Breast epithelium (tissue), 4 donors: Measurements from ENCODE around the gene RPP25. TPM values are rescaled to one million over a fixed set of nuclear protein-coding genes. Genes with fewer than 3 reads are reported as not detected.
A peak's percentile ranks its signal among the peaks of the same experiment; 100 is the strongest.
"Not testable (repeated sequence)": the region's sequence is repeated elsewhere in the genome, so short reads cannot be mapped to it uniquely, and the experiment has no call there.

Source experiments
- DNase-seq, 2 donors: peaks; one replicate each; pipeline ENCODE4 v3.0.0-alpha.2; 2019; ENCODE audit warnings: low spot score in 2 of 2
- H3K27ac ChIP-seq, 2 donors: fragments of 200-600 bp; sonication (generic) in 1 of 2; one replicate each; pipeline ENCODE4 v1.5.1; 2016 to 2019; ENCODE audit warnings: mild to moderate bottlenecking in 1 of 2
- H3K27me3 ChIP-seq, 2 donors: fragments of 200-600 bp; sonication (generic) in 1 of 2; one replicate each; pipeline versions ENCODE4 v1.5.1 to v1.6.0; 2017 to 2019; ENCODE audit warnings: control low read depth in 1 of 2, mild to moderate bottlenecking in 1 of 2
- H3K36me3 ChIP-seq: fragments of 200-600 bp; one replicate; pipeline ENCODE4 v1.5.1; 2019
- H3K4me1 ChIP-seq, 2 donors: fragments of 200-600 bp; sonication (generic); one replicate each; pipeline ENCODE4 v1.5.1; 2016 to 2019; ENCODE audit warnings: control low read depth in 1 of 2
- H3K4me3 ChIP-seq, 3 donors: fragments of 200-600 bp; sonication (generic); 1 replicate in 2 of 3; 2 replicates in 1 of 3; pipeline ENCODE4 v1.5.1; 2016 to 2019; ENCODE audit warnings: mild to moderate bottlenecking in 3 of 3, moderate library complexity in 2 of 3
- H3K9me3 ChIP-seq, 2 donors: fragments of 200-600 bp; sonication (generic) in 1 of 2; one replicate each; pipeline ENCODE4 v1.5.1; 2016 to 2019; ENCODE audit warnings: control low read depth in 1 of 2
- POLR2A ChIP-seq: fragments of 450-650 bp; IDR thresholded peaks from one replicate; pipeline ENCODE4 v1.6.1; 2016; ENCODE audit warnings: antibody characterized with exemption, mild to moderate bottlenecking, moderate library complexity
- POLR2AphosphoS5 ChIP-seq, 3 donors: sonication (generic); formaldehyde crosslinking; IDR thresholded peaks; one replicate each; pipeline ENCODE4 v1.6.1; 2017; ENCODE audit warnings: antibody characterized with exemption in 3 of 3
- intact Hi-C: fragments of 100-400 bp; cut with DNase I; formaldehyde crosslinking; loops from one replicate; pipeline ENCODE4 v1.15.1; 2023; ENCODE audit warnings: low total_unique reads
- total RNA-seq, 3 donors: library from RNA; depleted of rRNA; stranded (reverse); fragments of >200 nt; gene quantifications; one replicate each; pipeline ENCODE4 v1.1.0, GENCODE V29; 2016
- TF ChIP-seq, protein P1 (sequence below), 3 donors: fragments of 450-650 bp; IDR thresholded peaks; one replicate each; pipeline ENCODE4 v1.5.1; 2016 to 2017; ENCODE audit warnings: antibody characterized with exemption in 3 of 3, mild to moderate bottlenecking in 3 of 3, moderate library complexity in 3 of 3

Gene RPP25
- total RNA-seq, 3 donors from 2014 or later, result 7.6 to 17.1 (median 13.1) TPM

DNA sequence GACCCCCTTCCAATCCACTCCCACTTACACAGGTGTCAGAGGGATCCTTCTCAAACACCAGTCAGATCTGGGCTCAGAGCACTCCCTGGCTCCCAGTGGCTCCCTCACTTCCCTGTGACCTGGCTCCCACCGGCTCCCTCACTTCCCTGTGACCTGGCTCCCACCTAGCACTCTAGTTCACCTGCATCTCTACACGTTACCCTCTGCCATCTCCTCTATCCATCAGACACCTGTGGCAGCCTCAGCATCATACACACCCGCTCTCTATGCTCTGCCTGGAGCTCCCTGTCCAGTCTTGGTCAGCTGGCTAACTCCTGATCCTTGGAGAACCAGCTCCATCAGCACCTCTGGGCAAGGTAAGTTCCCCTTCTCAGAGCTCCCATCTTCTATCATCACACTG, 5.6 kb downstream of the RPP25 start:
- no peak for DNase-seq
- H3K4me3 ChIP-seq, result no peak overlapping the region
- H3K9me3 ChIP-seq, result no peaks in the 10 kb centered on the region
- no peak overlapping the region for H3K27ac ChIP-seq
- peaks cover 0 to 10% of the 10 kb centered on the region in 2 donors for H3K4me1 ChIP-seq
- TF ChIP-seq, protein P1, sequence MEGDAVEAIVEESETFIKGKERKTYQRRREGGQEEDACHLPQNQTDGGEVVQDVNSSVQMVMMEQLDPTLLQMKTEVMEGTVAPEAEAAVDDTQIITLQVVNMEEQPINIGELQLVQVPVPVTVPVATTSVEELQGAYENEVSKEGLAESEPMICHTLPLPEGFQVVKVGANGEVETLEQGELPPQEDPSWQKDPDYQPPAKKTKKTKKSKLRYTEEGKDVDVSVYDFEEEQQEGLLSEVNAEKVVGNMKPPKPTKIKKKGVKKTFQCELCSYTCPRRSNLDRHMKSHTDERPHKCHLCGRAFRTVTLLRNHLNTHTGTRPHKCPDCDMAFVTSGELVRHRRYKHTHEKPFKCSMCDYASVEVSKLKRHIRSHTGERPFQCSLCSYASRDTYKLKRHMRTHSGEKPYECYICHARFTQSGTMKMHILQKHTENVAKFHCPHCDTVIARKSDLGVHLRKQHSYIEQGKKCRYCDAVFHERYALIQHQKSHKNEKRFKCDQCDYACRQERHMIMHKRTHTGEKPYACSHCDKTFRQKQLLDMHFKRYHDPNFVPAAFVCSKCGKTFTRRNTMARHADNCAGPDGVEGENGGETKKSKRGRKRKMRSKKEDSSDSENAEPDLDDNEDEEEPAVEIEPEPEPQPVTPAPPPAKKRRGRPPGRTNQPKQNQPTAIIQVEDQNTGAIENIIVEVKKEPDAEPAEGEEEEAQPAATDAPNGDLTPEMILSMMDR (IDR thresholded peaks at IDR 0.05), result no peak
- TF ChIP-seq POLR2AphosphoS5 (IDR thresholded peaks at IDR 0.05) (no peak), POLR2A (no peak)
- no peaks in the 10 kb centered on the region for H3K27me3 ChIP-seq
- no peaks in the 10 kb centered on the region for H3K36me3 ChIP-seq
- intact Hi-C loops, result loop anchor here (10.0 kb wide), 1 partner anchor 176 kb away; no protein-coding TSS in a partner anchor

DNA sequence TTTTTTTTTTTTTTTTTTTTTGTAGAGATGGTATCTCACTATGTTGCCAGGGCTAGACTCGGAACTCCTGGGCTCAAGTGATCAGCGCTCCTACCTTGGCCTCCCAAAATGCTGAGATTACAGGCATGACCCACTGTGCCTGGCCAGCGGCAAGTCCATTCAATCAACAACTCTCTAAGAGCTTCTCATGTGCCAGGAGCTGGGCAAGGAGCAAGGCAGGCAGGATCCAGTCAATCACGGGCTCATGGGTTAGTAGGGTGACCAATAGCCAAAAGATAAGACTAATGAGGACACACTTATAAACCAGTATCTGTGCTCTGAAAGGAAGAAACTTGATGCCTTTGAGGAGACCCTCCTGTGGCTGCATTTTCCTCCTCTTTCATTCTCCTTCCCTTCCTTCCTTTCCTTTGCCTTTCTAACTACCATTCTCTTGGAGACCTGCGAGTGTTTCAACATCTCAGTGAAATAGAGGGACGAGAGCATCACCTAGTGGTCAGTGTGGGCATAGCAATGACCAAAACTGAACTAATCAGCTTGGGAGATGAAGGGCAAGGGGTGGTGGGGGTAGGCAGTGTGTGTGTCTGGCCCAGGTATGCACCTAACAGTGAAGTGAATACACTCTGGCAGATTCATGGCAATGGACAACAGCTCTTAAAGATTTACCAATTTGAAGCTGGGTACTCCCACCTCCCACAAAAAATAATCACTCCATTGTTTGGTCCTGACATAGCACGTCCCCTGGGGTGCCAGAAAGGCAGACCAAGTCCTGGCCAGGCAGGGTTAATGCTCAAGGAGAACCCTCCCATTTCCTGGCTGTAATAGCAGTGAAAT, 6.3 kb downstream of the RPP25 start:
- no peaks in the 10 kb centered on the region for H3K27me3 ChIP-seq
- TF ChIP-seq POLR2A, result no peak
- TF ChIP-seq, protein P1 (IDR thresholded peaks at IDR 0.05), result peak; percentile 99
- H3K4me3 ChIP-seq, result no peak overlapping the region
- intact Hi-C loops, result loop anchor here (10.0 kb wide), 1 partner anchor 175 kb away; no protein-coding TSS in a partner anchor
- no peaks in the 10 kb centered on the region for H3K36me3 ChIP-seq
- DNase-seq, result peak; percentile 67 to 81
- H3K27ac ChIP-seq, result no peak overlapping the region
- H3K9me3 ChIP-seq, result no peaks in the 10 kb centered on the region
- H3K4me1 ChIP-seq, result peaks cover 0 to 10% of the 10 kb centered on the region in 2 donors

DNA sequence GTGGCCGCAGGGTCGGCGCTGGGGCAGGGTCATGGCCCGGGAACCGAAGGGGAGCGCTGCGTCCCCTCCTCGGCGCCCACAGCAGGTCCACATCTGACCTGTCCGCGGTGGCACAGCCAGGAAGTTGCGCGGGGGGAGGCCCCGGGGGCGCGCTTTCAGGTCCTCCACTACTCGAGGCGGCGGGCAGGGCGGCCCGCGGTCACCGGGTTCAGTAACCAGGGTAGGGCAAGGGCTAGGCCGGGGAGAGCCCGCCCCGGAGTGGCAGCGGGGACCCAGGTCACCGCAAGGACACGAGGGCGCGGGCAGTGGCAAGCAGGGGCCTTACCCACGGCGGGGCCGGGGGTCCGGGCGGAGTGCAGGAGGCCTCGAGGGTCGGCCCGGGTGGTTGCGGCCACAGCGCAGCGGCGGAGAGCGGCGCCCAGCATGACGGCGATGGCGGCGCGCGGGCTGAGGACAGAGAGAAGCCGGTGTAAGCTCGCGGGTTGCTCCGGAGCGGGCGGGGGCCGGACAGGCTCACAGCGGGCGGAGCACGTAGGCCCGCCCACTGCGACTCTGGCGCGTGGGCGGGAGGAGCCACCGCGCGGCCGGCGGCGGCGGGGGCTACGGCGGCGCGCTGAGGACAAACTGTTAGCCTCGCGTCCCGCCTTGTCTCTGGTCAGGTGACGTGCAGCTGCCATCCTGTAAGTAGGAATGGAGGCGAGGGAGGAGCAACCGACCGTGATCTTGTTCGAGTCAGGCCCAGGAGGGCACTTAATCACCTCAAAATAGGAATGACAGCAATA, 18.8 kb downstream of the RPP25 start, which contains the start of gene COX5A:
COX5A (minus strand) TSS at position 484 of the 782 bp plus-strand sequence; CDS start at position 425, 59 bp downstream.
- intact Hi-C loops, result no loop called here

DNA sequence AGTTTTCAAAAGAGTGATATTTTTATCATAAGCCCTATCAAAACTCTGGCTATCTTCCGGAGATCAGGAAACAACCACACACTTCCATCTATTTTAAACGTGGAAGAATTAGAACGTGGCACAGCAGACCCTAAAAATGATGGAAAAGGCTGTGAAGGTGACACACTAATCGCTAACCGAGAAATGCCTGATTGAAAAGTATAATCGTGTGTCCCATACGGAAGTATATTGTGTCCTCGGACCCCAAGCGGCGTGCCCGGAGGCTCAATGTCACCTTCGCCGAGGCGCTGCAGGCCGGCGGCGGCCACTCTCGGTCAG, 19.3 kb downstream of the RPP25 start:
- H3K4me1 ChIP-seq, result no peaks in the 10 kb centered on the region
- TF ChIP-seq, protein P1 (IDR thresholded peaks at IDR 0.05), result no peak
- no peak for TF ChIP-seq POLR2A
- TF ChIP-seq POLR2AphosphoS5 (IDR thresholded peaks at IDR 0.05), result no peak
- peak overlapping the region; percentile 88 to 98 (median 96) for H3K4me3 ChIP-seq
- no peaks in the 10 kb centered on the region for H3K27me3 ChIP-seq
- H3K36me3 ChIP-seq, result no peaks in the 10 kb centered on the region
- DNase-seq, result no peak
- intact Hi-C loops, result no loop called here
- H3K9me3 ChIP-seq, result no peaks in the 10 kb centered on the region
- H3K27ac ChIP-seq, result peak overlapping the region; percentile 93

More for the DNA sequence above, 18.8 kb downstream of the RPP25 start, which contains the start of gene COX5A:
- DNase-seq, result peak; percentile 88 to 95
- Histone ChIP-seq H3K9me3 (no peaks in the 10 kb centered on the region), H3K36me3 (no peaks in the 10 kb centered on the region), H3K4me3 (peak within 1 kb of the TSS; percentile 88 to 98 (median 96)), H3K4me1 (no peaks in the 10 kb centered on the region), H3K27ac (peak within 1 kb of the TSS; percentile 93), H3K27me3 (no peaks in the 10 kb centered on the region)
- TF ChIP-seq POLR2A (no peak), POLR2AphosphoS5 (IDR thresholded peaks at IDR 0.05) (peak; percentile 62 to 75 (median 73))
- TF ChIP-seq, protein P1 (IDR thresholded peaks at IDR 0.05), result peak in 1 of 3 donors; percentile 14

DNA sequence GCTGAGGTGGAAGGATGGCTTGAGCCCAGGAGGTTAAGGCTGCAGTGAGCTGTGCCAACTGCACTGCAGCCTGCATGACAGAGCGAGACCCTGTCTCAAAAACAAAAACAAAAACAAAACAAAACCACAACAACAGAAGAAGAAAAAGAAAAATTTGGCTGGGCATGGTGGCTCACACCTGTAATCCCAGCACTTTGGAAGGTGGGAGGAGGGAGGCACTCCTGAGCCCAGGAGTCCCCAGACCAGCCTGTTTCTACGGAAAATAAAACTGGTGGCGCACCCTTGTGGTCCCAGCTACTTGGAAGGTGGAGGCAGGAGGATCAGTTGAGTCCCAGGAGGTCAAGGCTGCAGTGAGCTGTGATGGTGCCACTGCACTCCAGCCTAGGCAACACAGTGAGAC, 21.4 kb downstream of the RPP25 start:
- H3K9me3 ChIP-seq, H3K27ac ChIP-seq, H3K27me3 ChIP-seq, DNase-seq, H3K4me3 ChIP-seq, intact Hi-C loops, H3K4me1 ChIP-seq, H3K36me3 ChIP-seq: not testable (repeated sequence)
